GM19468 (cell line): Measurements from ENCODE around the gene GRK2.

Experiments used
- ATAC-seq: cut with Tn5 transposase; IDR thresholded peaks from one replicate; pipeline ENCODE4 v1.9.1; 2021; ENCODE audit warnings: mild to moderate bottlenecking, moderate library complexity, moderate number of reproducible peaks; ENCODE audit not compliant: unreplicated experiment; ENCODE audit errors: extremely low read depth

GRK2 gene

DNA sequence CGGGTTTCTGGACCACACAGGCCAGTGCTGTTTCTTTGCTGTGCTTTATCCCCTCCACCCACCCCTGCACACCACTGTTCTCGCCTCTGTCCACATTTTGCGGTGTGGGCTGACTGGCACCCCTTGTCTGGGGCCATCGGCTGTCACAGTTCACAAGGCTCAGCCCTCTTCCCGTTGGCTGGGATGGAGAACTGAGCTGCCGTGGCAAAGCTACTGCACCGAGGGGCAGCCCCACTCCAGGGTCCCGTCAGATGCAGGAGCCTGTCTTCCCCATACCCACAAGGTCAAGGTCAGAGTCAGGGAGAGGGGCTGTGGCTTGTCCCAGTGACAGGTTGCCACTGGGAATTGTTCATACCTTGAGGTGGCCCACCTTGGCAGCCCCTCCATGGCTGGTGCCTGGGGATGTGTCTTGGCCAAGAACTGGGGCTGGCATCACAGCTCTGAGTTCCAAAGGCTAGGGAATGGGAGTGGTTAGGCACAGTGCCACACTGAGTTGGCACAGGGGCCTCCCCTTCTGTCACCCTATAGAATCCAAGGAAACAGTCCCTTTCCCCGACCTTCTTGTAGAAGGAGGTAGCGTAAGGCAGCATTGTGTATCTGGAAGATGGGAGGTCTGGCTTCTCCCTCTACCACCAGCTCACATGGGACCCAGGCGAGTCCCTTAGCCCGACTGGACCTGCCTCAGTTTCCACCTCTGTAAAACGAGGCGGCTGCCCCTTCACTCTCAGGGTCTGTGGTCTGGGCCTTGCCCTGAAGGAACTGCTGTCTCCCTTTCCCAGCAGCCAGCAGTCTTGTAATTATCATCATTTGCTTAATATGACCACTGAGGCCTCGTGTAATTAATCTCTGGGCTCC lies 3.4 kb downstream of the GRK2 start:
- ATAC-seq: no peak

DNA sequence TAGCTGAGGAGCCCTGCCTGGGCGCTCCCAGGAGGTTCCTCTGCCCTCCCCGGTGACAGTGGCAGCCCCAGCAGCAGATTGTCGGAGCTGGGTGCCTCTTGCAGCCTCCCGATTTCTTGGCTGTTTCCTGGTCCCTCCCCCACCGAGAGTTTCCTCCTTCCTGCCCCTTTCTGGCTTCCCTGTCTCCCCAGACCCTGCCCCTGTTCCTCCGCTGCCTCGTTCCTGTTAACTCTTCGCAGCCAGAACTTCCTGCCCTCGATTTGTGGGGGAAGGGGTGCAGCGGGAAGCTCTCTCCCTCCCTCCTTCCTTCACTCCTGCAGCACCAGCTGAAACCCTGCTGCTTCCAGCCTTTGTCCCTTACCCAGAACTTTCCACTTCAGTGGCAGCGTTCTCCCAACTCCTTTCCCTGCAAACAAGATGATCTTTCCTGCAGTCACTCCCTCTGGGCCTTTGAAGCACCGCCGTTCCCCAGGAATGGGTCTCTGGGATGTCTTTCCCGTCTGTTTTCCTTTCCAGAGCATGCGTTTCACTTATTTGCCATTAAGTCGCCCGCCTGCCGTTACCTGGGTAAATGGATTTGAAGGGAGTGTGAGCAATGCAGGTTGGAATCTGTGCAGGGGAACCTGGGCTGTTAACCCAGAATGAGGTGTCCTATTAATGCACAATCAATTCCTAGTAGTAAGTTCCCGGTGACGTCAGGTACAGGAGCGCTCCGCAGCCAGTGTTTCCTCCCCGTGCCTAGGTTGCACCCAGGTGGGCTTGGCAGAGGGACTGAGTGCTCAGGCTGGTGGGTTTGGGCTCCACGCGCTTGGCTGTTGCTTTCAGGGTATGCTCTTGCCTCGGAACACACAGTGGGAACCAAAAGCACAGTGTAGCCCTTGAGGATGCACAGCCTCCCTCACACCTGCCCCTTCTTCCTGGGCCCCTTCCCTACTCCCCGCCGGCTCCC lies 4.3 kb downstream of the GRK2 start:
- ATAC-seq: no peak

DNA sequence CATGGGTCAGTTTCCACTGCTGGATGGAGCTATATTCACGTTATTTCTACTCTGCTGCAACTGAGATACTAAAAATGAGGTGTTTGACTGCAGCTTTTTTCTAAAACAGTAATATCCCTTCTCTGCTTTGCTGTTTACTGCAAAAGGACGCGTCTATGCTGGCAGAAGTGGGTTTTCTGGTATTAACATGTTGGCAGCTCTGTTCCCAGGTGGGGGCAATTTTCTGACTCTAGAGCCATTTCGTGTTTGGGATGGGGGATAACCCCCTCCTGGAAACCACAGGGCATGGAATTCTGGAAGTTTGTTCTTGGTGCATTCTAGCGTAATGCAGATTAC lies 4.9 kb downstream of the GRK2 start:
- ATAC-seq: no peak

DNA sequence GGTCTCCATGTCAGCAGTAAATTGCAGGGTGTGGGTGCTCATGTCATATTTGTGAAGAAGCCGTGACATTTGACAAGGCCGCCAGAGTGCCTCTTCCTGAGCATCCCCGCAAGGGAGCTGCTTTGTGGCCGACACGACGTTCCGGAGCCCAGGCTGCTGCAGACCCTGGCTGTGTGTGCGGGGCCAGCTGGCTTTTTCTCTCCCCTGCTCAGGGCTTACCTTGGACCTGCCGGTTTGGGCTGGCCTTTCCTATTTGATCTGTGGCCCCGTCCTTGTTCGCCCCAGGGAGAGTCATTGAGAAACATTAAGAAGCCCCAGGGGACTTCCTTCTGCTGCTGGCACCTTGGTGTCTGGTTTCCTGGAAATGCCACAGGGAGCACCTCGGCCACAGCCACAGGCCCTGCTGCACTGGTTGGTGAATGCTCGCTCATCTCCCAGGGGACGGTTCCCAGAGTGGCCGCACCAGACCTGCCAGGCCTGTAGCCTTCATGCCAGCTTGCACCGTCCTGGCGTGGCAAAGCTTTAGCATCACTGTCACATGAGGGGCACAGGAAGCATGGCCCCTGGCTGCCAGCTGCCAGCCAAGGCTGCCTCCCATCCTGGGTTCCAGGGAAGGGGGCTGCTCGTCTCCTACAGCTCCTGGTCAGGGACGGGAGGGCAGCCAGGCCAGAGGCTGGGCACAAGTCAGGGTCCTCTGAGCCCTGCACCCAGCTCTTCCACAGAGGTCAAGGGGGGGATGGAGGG lies 5.4 kb downstream of the GRK2 start:
- ATAC-seq: no peak

DNA sequence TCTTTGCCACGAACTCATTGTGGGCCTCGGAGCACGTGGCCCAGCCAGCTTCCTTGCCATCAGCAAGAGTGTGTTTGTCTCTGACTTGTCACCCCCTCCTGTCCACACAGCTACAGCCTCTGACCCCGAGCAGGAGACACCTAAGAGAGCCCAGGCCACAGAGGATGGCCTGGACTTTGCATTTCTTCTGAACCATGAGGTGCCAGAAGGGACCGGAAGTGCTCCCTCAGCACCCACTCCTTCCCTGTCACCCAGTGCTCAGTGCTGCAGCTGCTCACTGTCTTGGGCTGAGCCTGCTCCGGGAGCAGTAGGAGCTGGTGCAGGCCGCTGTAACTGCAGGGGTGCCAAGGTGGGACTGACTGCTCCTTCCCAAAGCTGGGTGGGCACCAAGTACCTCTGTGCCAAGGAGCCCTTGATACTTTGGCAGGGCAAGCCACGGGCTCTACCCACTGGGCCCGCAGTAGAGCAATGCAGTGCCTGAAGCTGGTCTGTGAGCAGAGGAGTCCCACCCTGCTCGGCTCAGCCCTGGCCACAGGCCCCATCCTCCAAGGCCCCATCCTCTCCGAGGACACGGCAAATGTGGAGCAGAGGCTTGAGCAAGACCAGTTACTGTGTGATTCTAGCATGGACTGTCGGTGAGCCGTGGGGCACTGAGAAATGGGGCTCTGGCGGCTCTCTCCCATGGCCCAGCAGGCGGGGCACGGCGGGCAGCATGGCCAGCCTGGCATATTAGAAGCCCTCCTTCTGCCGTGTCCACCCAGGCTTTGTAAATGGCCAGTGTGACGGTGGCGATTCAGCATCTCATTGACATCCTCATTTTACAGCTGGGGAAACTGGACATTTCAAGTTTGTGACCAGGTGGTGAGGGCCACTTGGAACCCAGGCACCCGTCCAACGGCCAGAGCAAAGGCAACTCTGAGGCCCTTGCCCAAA lies 6.3 kb downstream of the GRK2 start:
- ATAC-seq: no peak

DNA sequence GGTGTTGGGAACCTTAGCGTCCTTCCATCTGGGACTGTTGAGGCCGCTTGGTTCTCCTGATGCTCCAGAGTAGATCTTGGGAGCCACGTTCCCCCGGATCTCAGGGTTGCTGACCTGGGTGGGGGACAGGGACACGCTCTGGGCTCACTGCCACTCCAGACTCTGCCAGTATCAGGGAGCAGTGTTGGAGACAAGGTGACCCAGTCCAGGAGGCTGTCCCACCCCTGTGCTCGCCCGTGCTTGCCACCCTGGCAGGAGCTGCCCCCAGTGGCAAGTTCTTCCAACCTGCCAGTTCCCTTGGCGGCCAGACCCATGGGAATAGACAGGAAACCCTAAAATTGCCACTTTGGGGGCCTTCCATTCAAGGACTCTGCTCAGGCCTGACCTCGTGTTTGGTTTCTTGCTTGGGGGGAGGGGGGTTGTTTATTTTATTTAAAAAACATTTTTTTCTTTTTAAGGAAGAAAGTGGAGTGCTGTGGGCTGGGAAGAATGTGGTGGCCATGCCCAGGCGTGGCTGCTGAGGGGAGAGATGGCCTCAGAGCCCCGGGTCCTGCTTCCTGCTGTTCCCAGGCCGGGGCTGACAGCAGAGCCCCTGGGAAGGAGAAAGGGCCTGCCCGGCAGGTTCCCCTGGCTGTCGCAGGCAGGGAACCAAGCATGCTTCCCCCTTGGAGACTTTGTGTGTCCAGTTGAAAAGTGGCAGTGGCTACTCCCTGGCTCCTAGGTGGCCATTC lies 7.2 kb downstream of the GRK2 start:
- ATAC-seq: no peak

DNA sequence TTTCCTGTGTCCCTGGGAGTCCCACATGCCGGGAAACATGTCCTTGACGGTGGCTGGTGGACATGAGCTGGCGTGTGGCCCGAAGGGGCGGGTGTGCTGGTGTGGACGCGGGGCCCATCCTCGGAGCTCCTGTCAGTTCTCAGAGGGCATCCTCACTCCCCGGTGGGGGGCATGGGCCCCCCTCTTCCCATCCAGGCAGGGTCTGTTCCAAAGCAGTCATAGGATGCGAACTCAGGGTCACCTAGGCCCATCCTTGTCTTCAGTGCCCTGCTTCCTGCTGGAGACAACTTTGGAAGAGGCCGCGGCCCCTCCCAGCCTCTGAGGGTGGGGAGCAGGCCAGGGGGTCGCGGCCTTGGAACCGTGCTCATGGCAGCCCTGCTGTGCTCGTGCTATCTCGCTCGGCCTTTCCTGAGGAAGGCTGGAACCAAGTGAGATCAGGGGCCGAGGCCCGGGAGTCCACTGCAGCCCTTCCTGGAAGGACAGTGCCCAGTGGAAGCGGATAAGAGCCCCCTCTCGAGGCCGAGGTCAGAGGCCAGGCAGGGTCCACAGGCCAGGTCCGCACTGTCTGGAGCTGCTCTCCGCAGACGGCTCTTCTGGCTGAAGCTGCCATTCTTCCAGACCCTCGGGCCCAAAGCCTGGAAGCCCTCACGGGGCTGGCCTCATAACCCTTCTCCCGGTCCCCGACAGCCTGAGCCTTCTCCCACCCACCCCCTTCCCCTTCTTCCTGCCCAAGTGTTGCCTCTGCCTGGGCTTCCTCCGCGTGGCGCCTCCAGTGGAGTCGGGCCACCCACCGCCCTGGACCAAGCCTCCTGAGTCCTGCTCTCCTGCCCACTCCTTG lies 8.7 kb downstream of the GRK2 start:
- ATAC-seq: no peak

DNA sequence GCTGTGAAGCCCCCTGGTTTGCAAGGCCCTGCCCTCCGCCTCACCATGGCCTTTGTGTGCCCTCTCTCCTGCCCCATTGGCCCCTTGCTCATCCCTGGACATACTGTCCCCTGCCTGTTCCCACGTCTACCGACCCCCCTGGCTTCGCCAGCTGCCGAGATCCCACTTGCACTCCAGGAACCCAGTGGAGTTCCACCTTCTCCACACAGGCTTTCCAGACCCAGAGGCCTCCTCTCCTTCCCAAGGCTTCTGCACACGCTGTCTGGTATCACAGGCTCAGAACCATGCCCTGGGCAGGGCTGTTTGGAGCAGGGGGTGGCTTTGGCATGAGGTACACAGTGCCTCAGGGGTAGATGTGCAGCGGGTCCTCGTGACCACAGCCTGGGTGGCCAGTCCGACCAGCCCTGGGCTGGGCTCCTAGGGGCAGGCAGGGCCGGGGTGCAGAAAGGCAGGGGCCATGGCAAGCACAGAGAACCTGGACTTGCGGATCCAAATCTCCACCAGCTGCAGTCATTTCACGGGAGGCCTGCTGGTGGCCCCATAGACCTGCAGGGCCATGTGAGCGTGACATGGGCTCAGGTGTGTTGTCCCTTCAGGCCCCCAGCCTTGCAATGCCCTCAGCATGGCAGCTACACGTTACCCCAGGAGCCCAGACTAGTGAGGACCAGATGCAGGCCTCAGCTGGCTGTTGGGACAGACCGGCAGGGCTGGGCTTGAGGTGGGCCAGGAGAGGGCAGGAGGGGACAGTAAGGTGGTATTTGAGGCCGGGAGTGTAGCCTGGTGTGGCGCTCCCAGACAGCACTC lies 9.5 kb downstream of the GRK2 start:
- ATAC-seq: no peak

DNA sequence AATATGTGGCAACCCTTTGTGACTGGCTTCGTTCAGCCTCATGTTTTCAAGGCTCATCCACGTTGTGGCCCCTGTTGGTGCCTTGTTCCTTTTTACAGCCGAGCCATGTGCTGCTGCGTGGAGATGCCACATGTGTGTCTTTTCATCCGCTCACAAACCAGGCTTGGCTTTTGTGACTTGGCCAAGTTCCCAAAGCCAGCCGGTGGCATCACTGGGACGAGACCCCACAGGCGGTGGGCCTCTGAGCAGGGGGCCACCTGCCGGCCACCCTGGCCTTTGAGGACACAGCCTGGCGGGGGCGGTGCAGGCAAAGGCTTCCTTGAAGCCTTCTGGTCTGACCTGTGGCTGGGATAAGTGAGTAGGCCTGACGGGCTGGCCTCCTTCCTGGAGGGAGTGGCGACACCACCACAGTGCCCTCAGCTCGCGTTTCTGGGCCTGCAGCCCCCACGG lies 10.5 kb downstream of the GRK2 start:
- ATAC-seq: no peak

DNA sequence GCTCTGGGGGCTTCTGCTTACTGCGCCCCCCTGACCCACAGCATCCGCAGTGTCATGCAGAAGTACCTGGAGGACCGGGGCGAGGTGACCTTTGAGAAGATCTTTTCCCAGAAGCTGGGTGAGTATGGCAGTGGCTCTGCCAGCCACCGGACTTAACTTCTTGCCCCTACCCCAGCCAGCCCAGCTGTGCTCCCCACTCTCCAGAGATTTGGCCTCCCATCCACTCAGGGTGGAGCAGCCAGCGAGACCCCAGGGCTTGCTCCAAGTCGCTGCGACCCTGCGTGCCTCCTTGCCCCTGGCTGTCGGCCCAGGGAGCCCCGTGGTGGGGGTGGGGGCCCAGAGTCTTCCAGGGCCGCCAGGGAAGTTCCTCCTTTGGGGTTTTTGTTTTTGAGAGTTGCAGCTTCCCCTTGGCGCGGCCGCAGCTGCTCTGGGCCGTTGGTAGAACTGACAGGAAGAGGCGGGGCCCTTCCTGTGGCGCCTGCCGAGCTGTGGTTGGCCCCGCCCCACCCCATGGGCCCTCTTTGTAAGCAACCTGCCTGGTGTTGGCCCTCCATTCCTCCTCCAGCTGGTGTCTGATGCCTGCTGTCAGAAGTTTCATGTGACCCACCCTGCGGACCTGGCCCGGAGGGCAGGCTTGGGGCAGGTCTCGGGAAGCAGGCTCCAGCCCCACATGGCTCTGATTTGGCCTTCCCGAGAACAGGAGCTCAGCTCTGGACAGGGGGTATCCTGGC lies 11.1 kb downstream of the GRK2 start:
- peak; percentile 41 for ATAC-seq

DNA sequence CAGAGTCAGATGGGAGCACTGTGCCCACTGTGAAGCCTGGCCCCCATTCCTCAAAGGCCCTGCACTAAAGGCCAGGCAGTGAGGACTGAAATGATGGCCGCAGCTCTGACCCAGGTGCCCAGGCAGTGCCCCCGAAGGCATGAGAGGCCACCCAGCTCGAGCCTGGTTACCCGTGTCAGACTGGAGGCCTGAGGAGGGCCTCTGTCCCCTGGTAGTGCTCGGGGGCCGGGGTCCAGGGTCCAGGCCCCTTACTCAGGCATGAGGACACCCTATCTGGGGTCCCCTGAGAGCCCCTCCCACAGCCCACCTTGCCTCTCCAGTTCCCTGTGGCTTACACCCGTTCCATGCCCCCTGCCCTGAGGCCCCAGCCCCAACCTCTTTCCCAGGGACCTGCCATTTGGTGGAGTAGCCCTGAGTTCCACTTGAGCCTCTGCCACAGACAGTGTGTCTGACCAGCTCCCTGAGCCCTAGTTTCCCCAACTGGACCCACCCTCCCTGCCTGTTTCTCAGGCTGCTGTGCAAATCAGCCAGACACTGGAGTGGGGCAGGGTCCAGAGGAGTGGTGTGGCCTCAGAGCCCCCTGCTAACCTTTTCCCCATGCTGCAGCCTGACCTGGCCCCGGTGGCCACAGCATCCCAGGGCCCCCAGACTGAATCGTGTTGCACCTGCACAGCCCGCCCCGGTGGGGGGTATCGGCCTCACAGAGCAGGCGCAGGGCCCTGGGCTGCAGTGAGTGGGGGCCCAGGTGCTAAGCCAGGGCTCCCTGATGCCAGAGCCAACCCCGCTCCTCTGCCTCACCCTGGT lies 12.1 kb downstream of the GRK2 start:
- no peak for ATAC-seq

DNA sequence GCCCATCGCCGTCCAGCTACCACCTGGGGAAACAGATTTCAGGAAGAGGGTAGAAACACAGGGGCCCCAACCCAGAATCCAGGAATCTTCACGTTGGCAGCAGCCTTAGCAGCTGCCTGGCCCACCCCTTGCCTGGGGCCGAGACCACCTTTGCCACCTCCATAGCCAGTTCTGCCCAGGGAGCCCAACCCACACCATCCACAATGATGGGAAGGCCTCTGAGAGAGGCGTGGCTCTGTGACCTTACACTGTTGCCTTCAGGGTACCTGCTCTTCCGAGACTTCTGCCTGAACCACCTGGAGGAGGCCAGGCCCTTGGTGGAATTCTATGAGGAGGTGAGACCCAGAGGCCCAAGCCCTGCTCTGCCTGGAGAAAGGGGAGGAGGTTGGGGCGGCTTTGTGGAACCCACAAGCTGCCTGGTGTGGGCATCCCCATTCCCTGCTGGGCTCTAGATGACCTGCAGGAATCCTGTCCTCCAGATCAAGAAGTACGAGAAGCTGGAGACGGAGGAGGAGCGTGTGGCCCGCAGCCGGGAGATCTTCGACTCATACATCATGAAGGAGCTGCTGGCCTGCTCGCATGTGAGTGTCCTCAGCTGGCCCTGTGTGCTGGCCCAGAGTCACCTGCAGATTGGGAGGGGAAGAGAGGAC lies 12.8 kb downstream of the GRK2 start:
- no peak for ATAC-seq

DNA sequence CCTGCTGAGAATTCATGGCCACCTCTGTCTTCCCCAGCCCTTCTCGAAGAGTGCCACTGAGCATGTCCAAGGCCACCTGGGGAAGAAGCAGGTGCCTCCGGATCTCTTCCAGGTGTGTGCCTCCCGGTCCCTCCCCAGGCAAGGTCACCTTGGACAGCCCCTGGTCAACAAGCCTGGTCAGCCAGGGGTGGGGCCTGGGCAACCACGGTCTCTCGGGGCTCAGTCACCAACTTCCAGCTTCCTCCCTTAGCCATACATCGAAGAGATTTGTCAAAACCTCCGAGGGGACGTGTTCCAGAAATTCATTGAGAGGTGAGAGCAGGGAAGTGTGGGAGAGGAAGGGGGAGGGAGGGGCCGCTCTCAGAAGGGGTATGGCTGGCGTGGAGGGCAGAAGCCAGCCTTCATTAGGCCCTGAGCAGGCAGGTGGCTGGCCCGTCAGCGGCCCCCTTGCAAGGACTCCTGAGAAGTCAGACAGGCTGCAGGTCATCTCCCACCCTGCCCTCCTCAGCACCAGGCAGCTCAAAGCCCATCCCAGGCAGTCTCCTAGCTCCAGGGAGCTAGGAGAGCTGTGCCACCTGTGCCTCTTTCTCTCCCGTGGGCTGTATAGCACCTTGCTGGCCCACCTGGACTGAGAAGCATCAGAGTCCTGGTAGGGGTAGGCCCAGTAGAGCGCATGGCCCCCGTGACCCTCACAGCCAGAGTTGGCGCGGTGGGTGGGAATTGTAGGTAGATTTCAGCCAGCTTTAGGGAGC lies 13.5 kb downstream of the GRK2 start:
- no peak for ATAC-seq

DNA sequence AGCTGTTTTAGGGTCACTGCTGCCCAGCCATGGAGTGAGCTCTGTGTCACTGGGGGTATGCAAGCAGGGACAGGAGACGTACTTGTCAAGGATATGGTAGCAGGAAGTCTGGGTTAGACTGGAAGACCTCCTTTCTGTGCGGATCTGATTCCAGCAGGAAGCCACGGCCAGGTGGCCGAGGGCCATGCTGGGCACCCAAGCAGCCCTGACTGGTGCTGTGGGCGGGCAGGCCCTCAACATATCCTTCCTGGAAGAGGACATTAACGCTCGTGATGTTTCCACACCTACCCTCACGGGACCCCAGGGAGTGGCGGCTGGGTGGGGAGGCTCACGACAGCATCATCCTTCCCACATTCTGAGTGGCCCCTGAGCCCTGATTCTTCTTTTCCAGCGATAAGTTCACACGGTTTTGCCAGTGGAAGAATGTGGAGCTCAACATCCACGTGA lies 14.1 kb downstream of the GRK2 start:
- no peak for ATAC-seq
